GM11168 (cell line): Measurements from ENCODE around the gene NUP35.
"Not testable (repeated sequence)": the region's sequence is repeated elsewhere in the genome, so short reads cannot be mapped to it uniquely, and the experiment has no call there.

Experiments used
- in situ Hi-C: fragments of 300-500 bp; cut with MboI; formaldehyde crosslinking; loops from one replicate; pipeline ENCODE4 v1.12.0; 2022; ENCODE audit warnings: low sequenced_read_pairs; ENCODE audit not compliant: unreplicated experiment

NUP35 gene

DNA sequence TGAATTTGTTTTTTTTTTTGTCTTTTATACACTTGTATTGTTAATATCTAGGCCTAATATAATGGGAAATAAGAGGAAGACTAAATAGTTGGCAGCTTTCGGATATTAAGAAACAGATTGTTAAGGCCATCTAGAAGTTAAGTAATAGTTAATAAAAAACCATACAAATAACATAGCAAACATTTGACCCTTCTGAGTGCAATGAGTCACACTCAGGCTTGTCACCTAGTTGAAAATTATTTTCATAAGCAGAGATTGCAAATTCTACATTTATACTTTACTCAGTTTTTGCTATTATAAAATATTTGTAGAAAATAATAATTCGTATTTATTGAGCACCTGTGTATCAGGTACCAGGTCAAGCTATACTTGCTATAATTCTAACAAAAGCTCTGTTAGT lies 2.4 kb downstream of the NUP35 start:
- in situ Hi-C loops, result no loop called here

DNA sequence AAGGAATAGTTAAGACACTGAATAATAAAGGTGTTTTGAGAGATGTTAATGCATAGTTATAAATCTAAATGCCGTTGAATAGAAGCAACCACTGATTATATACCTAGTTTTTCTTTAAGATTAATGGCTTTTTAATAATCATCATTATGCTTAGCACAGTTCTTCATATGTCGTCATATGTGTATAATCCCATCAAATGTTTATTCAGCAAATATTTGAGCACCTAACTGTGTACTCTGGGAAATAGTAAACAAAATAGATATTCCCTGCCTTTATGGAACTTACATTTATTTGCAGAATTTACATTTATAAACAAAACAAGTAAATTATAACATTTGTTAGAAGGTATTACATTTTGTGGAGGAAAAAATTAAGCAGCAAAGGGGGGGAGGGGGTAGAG lies 9.8 kb downstream of the NUP35 start:
- in situ Hi-C loops, result no loop called here

DNA sequence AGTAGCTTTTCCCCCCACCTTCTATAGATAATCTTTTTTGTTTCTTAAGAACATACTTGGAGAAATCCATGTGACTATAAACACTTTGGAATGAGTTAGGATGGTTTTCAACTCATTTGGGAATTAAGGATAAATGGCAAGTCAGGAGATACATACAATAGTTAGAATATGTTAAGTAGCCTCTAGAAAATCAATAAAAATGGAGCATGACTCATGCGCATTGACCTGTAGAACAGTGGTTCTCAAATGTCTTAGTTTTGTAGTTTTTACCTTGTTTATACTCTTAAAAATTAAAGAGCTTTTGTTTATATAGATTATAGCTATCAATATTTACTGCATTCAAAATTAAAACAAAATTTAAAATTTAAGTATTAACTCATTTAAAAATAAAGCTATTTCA lies 24.7 kb downstream of the NUP35 start:
- in situ Hi-C loops, result no loop called here

DNA sequence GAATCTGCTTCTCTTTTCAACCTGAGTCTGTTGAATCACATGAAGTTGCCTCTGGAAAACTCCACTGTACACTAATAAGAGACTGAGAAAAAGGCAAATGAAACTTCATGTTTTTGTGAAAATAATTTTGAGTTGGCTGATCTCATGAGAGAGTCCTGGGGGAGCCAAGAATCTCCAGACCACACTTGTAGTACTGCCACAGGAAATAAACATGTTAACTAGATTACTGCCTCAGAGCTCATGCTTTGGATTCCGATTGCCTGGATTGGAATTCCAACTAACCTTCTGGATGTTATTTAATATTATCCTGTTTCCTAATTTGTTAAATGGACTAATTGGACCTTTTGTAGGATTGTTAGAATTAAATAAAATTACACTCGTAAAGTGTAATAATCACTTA lies 25.2 kb downstream of the NUP35 start:
- in situ Hi-C loops, result no loop called here

DNA sequence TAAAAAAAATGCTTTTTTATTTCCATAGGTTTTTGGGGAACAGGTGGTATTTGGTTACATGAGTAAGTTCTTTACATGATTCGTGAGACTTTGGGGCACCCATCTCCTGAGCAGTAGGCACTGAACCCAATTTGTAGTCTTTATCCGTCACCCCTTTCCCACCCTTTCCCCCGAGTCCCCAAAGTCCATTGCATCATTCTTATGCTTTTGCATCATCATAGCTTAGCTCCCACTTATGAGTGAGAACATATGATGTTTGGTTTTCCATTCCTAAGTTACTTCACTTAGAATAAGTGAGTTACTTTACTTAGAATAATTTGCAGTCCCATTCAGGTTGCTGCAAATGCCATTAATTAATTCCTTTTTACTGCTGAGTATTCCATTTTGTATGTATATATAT lies 28.0 kb downstream of the NUP35 start:
- in situ Hi-C loops, result not testable (repeated sequence)

DNA sequence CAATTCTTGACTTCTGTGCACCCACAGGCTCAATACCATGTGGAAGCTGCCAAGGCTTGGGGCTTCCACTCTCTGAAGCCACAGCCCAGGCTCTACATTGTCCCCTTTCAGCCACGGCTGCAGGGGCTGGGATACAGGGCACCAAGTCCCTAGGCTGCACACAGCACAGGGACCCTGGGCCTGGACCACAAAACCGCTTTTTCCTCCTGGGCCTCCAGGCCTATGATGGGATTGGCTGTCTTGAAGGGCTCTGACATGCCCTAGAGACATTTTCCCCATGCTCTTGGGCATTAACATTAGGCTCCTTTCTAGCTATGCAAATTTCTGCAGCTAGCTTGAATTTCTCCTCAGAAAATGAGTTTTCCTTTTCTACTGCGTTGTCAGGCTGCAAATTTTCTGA lies 29.7 kb downstream of the NUP35 start:
- in situ Hi-C loops, result no loop called here

DNA sequence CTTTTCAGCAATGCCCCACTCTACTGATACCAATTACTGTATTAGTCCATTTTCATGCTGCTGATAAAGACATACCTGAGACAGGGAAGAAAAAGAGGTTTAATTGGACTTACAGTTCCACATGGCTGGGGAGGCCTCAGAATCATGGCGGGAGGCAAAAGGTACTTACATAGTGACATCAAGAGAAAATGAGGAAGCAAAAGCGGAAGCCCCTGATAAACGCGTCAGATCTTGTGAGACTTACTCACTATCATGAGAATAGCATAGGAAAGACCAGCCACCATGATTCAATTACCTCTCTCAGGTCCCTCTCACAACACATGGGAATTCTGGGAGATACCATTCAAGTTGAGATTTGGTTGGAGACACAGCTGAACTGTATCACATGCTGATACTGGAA lies 30.5 kb downstream of the NUP35 start:
- in situ Hi-C loops, result not testable (repeated sequence)

DNA sequence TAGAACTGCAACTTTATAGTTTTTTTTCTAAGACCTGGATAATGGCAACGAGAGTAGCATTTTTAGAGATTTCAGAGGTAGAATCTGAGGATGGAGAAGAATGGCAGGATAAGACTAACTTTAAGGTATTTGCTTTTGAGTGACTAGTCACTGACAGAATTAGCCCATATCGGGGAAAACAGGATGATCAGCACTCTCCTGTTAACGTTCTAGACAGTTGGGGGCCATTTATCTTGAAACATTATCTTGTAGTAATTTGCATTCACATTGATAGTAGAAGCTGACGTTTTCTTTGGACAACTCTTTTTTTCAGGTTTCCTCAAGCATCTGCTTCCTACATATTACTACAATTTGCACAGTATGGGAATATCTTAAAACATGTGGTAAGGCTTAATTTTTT lies 32.9 kb downstream of the NUP35 start:
- in situ Hi-C loops, result no loop called here

DNA sequence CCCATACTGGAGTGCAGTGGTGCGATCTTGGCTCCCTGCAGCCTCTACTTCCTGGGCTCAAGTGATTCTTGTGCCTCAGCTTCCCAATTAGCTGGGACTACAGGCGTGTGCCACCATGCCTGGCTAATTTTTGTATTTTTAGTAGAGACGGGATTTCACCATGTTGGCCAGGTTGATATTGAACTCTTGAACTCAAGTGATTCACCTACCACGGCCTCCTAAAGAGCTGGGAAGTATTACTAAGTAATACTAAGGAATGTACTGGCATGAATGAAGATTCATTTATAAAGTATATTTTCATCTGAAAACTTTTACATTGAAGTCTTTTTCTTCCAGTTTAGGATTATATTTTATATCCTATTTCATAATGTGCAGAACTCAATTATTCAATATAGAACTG lies 38.1 kb downstream of the NUP35 start:
- in situ Hi-C loops, result no loop called here

DNA sequence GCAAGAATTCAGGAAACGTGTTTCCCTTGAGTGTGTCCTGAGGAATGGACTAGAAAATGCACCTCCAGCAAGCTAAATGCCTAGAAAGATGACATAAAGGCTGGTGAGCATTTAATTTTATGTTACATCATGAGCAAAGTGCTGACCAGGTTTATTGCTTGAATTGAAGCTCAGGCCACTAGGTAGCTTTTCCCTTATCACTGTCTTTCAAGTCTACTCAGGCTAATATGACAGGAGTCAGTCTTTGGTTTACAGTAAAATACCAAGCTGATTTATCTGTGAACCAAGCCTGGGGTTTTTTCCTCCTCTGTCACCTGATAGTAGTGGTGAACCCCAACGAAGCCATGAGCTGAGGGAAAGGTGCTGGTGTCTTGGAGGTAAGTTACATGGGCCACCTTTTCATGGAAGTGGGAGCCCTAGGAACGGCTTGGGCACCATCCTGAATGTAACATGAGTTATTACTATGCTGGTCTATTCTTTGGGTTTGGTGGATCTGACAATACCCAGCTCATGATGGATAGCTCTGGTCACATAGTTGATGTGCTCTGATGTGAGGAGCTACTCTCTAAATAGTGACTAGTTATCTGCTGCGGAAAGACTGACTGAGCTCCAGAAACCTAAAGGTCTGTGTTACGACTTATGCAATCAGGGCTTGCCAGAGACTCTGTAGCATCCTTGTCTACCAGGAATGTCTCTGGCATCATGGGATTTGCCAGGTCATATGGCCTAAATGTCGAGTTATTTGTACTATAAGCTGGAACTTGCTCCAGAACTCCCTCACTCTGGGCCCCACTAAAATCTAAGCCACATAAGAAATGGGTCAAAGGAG lies 39.8 kb downstream of the NUP35 start:
- in situ Hi-C loops, result no loop called here

DNA sequence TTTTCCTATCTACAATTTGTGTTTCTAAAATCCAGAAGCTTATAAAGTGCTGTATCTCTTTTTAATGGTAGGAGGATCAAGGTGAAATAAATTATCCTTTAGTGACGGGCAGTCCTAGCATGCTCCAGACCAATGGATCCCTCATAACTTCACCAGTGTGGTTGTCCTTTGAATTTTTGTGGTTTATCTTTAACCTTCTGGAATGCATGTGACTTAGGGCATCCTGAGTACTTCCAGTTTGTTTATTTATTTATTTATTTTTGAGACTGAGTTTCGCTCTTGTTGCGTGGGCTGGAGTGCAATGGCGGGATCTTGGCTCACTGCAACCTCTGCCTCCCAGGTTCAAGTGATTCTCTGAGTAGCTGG lies 40.4 kb downstream of the NUP35 start:
- in situ Hi-C loops, result no loop called here

DNA sequence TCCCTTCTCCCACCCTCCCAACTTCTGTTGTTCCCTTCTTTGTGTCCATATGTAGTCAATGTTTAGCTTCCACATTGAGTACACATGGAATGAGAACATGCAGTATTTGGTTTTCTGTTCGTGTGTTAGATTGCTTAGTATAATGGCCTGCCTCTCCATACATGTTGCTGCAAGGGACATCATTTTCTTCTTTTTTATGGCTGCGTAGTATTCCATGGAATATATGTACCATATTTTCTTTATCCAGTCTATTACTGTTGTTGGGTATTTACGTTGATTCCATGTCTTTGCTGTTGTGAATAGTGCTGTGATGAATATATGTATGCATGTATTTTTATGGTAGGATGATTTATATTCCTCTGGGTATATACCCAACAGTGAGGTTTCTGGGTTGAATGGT lies 42.0 kb downstream of the NUP35 start:
- in situ Hi-C loops, result no loop called here

DNA sequence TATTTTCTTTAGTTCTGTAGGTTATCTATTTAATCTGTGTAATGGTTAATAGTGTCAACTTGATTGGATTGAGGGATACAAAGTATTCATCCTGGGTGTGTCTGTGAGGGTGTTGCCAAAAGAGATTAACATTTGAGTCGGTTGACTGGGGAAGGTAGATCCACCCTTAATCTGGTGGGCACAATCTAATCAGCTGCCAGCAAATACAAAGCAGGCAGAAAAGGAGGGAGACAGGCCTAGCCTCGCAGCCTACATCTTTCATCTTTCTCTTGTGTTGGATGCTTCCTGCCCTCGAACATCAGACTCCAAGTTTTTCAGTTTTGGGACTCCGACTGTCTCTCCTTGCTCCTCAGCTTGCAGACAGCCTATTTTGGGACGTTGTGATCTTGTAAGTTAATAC lies 42.7 kb downstream of the NUP35 start:
- in situ Hi-C loops, result not testable (repeated sequence)

DNA sequence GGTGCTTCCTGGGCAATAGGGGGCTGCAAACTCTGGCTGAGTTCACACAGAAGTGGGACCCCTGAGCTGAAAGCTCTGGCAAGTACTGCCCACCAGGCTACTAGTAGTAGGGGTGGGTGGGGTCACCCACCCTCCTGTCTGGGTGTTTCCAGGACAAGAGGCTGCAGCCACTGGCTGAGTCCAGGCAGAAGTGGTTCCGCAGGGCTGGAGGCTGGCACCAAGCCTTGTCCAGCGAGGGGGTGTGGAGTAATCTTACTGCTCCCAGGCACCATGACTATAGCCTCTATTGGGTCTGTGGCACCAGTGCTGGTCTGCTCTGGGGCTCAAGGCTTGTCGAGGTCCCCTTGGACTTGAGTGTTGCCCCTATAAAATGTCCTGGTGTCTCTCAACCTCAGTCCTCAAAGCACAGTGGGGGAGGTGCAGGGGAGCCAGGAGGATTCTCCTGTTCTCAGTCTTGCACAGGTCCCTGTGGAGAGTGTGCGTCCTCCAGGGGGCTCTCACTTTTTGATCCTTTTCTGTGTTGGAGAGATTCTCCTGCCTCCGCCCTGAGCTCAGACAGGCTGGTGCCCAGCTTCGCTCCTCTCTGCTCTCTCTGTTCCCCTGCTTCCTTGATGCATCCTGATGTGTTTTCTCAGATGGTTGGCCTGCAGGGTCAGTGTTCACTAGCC lies 48.1 kb downstream of the NUP35 start:
- in situ Hi-C loops, result no loop called here

DNA sequence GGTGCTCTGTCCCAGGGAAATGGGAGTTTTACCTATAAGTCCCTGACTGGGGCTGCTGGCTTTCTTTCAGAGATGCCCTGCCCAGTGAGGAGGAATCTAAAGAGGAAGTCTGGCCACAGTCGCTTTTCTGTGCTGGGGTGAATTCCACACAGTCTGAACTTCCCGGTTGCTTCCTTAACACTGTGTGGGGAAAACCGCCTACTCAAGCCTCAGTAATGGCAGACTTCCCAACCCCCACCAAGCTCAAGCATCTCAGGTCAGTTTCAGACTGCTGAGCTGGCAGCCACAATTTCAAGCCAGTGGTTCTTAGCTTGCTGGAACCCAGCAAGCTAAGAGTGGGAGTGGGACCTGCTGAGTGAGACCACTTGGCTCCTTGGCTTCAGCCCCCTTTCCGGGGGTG lies 54.9 kb downstream of the NUP35 start:
- in situ Hi-C loops, result no loop called here

DNA sequence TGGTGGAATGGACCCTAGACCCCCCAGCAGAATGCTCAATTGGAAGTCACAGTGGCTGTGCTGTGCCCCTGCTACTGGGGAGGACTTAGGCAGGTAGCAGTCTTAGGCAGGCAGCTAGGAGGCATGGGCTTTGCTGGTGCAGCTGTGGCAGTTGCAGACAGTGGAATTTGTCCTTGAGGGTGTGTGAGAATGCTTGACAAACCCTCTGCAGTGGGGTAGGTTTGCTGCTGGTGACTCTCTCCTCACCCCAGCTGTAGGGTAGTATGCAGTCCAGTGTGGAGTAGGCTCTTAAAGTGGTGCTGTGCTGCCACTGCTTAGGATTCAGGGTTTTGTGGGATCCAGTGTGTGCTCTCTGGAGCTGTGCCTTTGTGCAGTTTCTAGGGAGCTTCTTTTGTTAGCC lies 61.3 kb downstream of the NUP35 start:
- in situ Hi-C loops, result no loop called here

DNA sequence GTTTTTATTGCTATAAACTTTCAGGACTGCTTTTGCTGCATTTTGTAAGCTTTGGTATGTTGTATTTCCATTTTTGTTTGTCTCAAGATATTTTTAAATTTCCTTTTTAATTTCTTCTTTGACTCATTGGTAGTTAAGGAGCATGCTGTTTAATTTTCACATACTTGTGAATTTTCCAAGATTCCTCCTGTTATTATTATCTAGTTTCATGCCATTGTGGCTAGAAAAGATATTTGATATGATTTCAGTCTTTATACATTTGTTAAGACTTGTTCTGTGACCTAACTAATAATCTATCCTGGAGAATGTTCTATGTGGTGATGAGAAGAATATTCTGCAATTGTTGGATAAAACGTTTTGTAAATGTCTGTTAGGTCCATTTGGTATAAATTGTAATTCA lies 62.1 kb downstream of the NUP35 start:
- in situ Hi-C loops, result no loop called here

DNA sequence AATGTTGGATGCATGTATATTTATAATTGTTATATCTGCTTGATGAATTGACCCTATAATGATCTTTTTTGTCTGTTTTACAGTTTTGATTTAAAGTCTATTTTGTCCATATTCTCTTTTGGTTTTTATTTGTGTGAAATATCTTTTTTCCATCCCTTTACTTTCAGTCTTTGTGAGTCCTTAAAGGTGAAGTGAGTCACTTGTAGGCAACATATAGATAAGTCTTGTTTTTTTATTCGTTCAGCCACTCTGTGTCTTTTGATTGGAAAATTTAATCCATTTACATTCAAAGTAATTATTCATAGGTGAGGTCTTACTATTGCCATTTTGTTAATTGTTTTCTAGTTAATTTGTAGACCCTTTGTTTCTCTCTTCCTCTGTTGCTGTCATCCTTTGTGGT lies 62.5 kb downstream of the NUP35 start:
- in situ Hi-C loops, result no loop called here

DNA sequence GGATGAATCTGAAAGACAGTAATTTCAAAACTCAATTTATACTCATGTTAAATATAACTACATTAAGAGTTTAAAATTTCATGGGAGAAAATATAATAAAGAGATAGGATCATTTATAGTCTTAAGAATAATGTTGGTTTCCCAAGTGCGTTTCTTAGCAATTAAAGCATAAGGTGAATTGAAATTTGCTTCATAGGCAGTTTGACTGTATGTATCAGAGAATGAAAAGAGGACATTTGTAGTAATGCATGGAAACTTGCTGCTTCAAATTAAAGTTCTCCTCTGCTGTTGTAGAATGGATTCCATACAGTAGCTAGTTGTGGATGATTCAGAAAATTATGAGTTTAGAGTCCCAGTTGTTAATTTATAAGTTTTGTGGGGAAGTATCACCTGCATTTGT lies 68.1 kb downstream of the NUP35 start:
- in situ Hi-C loops, result no loop called here

DNA sequence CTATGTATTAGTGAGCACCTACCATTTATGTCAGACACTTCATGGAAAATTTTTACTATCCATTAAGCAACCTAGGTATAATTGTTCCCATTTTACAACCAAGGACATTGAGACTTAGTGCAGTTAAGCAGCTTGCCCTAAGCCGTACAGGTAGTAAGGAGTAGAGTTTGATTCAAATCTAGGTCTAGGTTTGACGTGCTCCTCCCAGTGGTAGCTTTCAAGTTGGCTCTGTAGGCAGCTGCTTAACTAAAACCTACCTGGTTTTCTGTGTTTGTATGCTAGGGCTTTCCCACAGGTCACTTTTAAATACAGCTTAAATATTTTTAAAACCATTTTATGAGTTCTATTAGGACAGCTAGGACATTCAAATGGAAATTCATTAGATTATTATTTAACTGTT lies 69.7 kb downstream of the NUP35 start:
- in situ Hi-C loops, result no loop called here

DNA sequence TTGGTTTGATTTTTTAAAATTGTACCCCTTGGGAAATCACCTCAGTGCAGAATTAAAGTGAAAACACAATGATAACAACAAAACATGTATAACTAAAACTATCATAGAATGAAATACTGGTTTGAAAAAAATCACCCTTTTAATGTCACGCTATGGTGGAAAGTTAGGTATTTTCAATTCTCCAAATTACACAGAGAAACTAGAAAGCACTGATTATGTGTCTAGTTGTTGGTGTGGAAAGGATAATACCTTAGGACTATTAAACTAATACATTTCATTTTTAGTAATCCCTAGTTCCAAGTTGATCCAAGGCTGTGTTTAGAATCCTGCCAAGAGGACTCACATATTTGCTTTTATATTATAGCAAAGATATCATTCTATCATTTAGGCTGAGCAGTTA lies 71.2 kb downstream of the NUP35 start:
- in situ Hi-C loops, result no loop called here

DNA sequence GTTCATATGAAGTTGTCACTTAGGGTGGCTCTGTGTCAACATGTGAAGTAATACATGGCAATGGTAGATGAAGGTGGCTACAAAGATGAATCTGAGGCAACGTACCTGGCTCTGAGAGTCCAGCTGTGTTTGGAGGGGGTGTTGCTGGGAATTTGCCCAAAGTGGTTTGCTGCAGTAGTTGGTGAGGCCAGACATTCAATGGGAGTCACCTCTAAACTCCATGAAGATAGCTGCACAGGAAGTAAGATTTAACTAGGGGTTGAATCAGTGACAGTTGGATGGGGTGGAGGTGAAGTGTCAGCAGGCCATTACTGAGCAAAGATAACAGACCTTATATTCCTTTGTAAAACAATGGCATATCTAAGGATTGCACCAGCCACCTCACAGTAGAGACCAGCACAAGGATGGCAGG lies 71.8 kb downstream of the NUP35 start:
- in situ Hi-C loops, result no loop called here
